ENCODE results near the gene FCN3. TPM values are rescaled to one million over a fixed set of nuclear protein-coding genes. Genes with fewer than 3 reads are reported as not detected.
"Not testable (repeated sequence)": the region's sequence is repeated elsewhere in the genome, so short reads cannot be mapped to it uniquely, and the experiment has no call there.

Gene FCN3
- total and polyA plus RNA-seq, 9 of the 15 experiments (the other 6 are each of a cell fraction or from before 2014, with no cell fraction given), result 0.49 TPM; not detected in 8

DNA sequence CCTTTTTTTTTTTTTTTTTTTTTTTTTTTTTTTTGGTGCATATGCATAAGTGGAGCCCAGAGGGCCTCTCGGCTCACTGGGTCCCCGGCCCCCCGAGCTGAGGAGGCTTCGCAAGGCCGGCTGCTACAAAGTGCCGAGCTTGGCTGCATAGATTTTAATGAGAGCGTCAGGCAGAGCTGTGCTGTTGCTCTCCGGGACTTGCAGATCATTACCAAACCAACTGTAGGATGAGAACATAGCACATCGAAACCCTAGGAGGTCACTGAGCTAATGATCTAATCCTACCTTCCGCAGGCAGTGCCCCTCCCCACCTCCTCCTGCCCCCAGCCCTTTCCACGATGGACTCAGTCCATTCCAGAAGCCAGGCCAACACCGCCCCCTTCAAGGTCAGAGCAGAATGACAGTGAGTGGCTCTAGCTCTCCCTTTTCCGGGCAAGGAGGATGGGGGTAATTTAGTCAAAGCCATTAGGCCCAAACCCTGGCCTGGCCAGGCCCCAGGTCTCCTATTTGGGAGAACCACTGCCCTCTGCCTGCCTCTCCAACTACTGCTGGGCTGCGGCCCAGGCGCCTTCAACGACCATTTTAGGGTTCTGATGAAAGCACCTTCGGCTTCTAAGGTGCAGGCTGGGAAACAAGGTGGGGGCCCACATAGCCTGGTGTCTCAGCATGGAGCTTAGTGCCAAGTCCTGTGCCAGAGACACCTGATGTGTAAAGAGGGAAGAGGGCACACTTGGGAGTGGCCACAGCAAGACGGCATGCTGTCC, 31.2 kb upstream of the FCN3 start:
- CTCF ChIA-PET (ENCODE audit: low intra/inter-chr PET ratio); BruUV-seq (replicated peaks); H3K27ac ChIP-seq (ENCODE audit: extremely low read depth, low read depth, low read length); H2AFZ ChIP-seq (ENCODE audit: low read depth, low read length); H3K4me3 ChIP-seq; H3K9me3 ChIP-seq (replicated peaks; ENCODE audit: control insufficient read depth, insufficient read depth, low read depth, low read length); H3K4me2 ChIP-seq (ENCODE audit: insufficient read depth, low read length); intact Hi-C loops (cut with micrococcal nuclease); DNase-seq (ENCODE audit: extremely low read depth in 1 of 4, low spot score in 3 of 4); H4K20me1 ChIP-seq (replicated peaks; ENCODE audit: control insufficient read depth, insufficient read depth, low read length); H3K9me1 ChIP-seq (ENCODE audit: control insufficient read depth, insufficient read depth, low read length); in situ Hi-C loops (cut with MboI); H3K79me2 ChIP-seq (ENCODE audit: control insufficient read depth, insufficient read depth, low read length); H3K27me3 ChIP-seq (ENCODE audit: control insufficient read depth in 2 of 2, insufficient read depth in 2 of 2, low read length in 2 of 2); FAIRE-seq: not testable (repeated sequence)
- H3K36me3 ChIP-seq (ENCODE audit: control insufficient read depth, insufficient read depth, low read length), result peaks cover 58% of the 10 kb centered on the region
- H3K9ac ChIP-seq (ENCODE audit: insufficient read depth in 1 of 2, low read depth in 2 of 2, low read length in 2 of 2), result peak overlapping the region in 1 of 2 experiments; percentile 53; a peak in 1 of 4 replicates
- TF ChIP-seq POLR2A (conservative IDR thresholded peaks at IDR 0.05), result 0 out of 2 replicates have a peak, but pooled peaks have one; percentile 16
- TF ChIP-seq, protein P1, sequence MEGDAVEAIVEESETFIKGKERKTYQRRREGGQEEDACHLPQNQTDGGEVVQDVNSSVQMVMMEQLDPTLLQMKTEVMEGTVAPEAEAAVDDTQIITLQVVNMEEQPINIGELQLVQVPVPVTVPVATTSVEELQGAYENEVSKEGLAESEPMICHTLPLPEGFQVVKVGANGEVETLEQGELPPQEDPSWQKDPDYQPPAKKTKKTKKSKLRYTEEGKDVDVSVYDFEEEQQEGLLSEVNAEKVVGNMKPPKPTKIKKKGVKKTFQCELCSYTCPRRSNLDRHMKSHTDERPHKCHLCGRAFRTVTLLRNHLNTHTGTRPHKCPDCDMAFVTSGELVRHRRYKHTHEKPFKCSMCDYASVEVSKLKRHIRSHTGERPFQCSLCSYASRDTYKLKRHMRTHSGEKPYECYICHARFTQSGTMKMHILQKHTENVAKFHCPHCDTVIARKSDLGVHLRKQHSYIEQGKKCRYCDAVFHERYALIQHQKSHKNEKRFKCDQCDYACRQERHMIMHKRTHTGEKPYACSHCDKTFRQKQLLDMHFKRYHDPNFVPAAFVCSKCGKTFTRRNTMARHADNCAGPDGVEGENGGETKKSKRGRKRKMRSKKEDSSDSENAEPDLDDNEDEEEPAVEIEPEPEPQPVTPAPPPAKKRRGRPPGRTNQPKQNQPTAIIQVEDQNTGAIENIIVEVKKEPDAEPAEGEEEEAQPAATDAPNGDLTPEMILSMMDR (IDR thresholded peaks at IDR 0.05 in 2 of 3, conservative IDR thresholded peaks at IDR 0.05 in 1 of 3; ENCODE audit: insufficient read depth in 2 of 3, low read depth in 1 of 3, low read length in 3 of 3), result 0 out of 6 replicates have a peak, but pooled peaks of 1 of the 3 experiments have one; percentile 12
- TF ChIP-seq RBM22 (IDR thresholded peaks at IDR 0.05; ENCODE audit: low read depth, low read length, poor library complexity, severe bottlenecking), result peak; percentile 42
- TF ChIP-seq, protein P2, sequence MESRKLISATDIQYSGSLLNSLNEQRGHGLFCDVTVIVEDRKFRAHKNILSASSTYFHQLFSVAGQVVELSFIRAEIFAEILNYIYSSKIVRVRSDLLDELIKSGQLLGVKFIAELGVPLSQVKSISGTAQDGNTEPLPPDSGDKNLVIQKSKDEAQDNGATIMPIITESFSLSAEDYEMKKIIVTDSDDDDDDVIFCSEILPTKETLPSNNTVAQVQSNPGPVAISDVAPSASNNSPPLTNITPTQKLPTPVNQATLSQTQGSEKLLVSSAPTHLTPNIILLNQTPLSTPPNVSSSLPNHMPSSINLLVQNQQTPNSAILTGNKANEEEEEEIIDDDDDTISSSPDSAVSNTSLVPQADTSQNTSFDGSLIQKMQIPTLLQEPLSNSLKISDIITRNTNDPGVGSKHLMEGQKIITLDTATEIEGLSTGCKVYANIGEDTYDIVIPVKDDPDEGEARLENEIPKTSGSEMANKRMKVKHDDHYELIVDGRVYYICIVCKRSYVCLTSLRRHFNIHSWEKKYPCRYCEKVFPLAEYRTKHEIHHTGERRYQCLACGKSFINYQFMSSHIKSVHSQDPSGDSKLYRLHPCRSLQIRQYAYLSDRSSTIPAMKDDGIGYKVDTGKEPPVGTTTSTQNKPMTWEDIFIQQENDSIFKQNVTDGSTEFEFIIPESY (CRISPR knock-in tag; IDR thresholded peaks at IDR 0.05), result peak; percentile 99
- peaks cover 0 to 12% of the 10 kb centered on the region in 2 experiments; a peak in 2 of 5 replicates for H3K4me1 ChIP-seq (replicated peaks in 1 of 2; ENCODE audit: control insufficient read depth in 2 of 2, insufficient read depth in 2 of 2, low read length in 2 of 2)
- POLR2A ChIA-PET, result interaction anchor here (0.5 to 2.2 kb wide), 5 partner anchors 8 to 1706 kb away, joined by 3 to 11 read pairs (median 3); no protein-coding TSS in a partner anchor
- 88% methylated on average over 15 of the region's 18 CpGs for whole genome bisulfite sequencing (ENCODE audit: insufficient coverage, low coverage, missing lambda C conversion rate)
- peak; percentile 22 for ATAC-seq
